GM10248 (cell line): Measurements from ENCODE around the gene TSTD1.
A peak's percentile ranks its signal among the peaks of the same experiment; 100 is the strongest.
"Not testable (repeated sequence)": the region's sequence is repeated elsewhere in the genome, so short reads cannot be mapped to it uniquely, and the experiment has no call there.

Experiments used
- CTCF ChIA-PET: fragments of 300-600 bp; sonication (Branson Sonifier 250); formaldehyde crosslinking; extraction: SDS; loops from one replicate; lab custom pipeline; 2021; ENCODE audit warnings: antibody characterized with exemption; lab: Yijun Ruan, JAX
- POLR2A ChIA-PET: fragments of 350-650 bp; sonication (Branson Sonifier 250); formaldehyde crosslinking; extraction: SDS; loops from one replicate; lab custom pipeline; 2020; ENCODE audit warnings: antibody characterized with exemption; lab: Yijun Ruan, JAX
- DNase-seq: peaks from one replicate; pipeline ENCODE4 v3.0.0; 2012; ENCODE audit errors: extremely low spot score
- CTCF ChIP-seq: IDR thresholded peaks from 2 replicates; pipeline ENCODE4 v1.5.1; 2012; ENCODE audit warnings: mild to moderate bottlenecking, low read depth; ENCODE audit errors: extremely low read depth, missing control alignments, control extremely low read depth

The TSTD1 gene

GRCh38 chr1:161070761-161071160 lies 32.0 kb upstream of the TSTD1 start:
- ChIA-PET POLR2A (interaction anchor here (0.7 to 1.8 kb wide), 2 partner anchors 95 to 319 kb away, joined by 5 to 6 read pairs; partner anchors contain the start of gene PPOX), CTCF (interaction anchor here (0.7 to 10.8 kb wide), 14 partner anchors 9 to 295 kb away, joined by 3 to 137 read pairs (median 8); partner anchors contain the start of genes DEDD, KLHDC9, NECTIN4 and USF1)
- DNase-seq, result no peak
- no peak for TF ChIP-seq CTCF

GRCh38 chr1:161069731-161070270 lies 31.0 kb upstream of the TSTD1 start, which contains the start of gene ARHGAP30:
ARHGAP30 (minus strand) TSS chr1:161069891; CDS start chr1:161069624, 267 bp downstream.
- TF ChIP-seq CTCF, result no peak
- peak; percentile 96 for DNase-seq
- ChIA-PET CTCF (interaction anchor here (0.8 to 10.8 kb wide), 10 partner anchors 10 to 294 kb away, joined by 3 to 137 read pairs (median 18); partner anchors contain the start of genes KLHDC9, NECTIN4 and USF1), POLR2A (interaction anchor here (0.7 to 1.8 kb wide), 6 partner anchors 23 to 320 kb away, joined by 3 to 6 read pairs (median 4); partner anchors contain the start of genes NIT1, PFDN2, PPOX and USF1)

- TF ChIP-seq CTCF, result no peak
- no peak for DNase-seq
- ChIA-PET POLR2A (interaction anchor here (1.0 to 1.8 kb wide), 5 partner anchors 22 to 97 kb away, joined by 3 to 5 read pairs (median 4); partner anchors contain the start of genes NIT1, PFDN2, PPOX and USF1), CTCF (interaction anchor here (0.8 to 10.8 kb wide), 14 partner anchors 8 to 293 kb away, joined by 3 to 137 read pairs (median 6); partner anchors contain the start of genes KLHDC9, NECTIN4, NIT1 and PFDN2)
Measured at GRCh38 chr1:161069241-161069640, 30.5 kb upstream of the TSTD1 start.

GRCh38 chr1:161068306-161069234 lies 29.8 kb upstream of the TSTD1 start:
- peak; percentile 87 for DNase-seq
- TF ChIP-seq CTCF, result no peak
- POLR2A ChIA-PET, result interaction anchor here (0.8 to 1.7 kb wide), 4 partner anchors 21 to 28 kb away, joined by 3 to 4 read pairs (median 3); partner anchors contain the start of gene USF1
- CTCF ChIA-PET, result interaction anchor here (0.9 to 10.8 kb wide), 11 partner anchors 8 to 158 kb away, joined by 3 to 137 read pairs (median 6); partner anchors contain the start of genes KLHDC9, NIT1, PFDN2 and USF1

GRCh38 chr1:161066694-161067093 lies 27.9 kb upstream of the TSTD1 start:
- DNase-seq, result no peak
- TF ChIP-seq CTCF, result no peak
- ChIA-PET POLR2A (no interaction called here), CTCF (interaction anchor here (1.4 to 10.8 kb wide), 3 partner anchors 25 to 32 kb away, joined by 4 to 137 read pairs (median 5); partner anchors contain the start of gene KLHDC9)

GRCh38 chr1:161065681-161066080 lies 26.9 kb upstream of the TSTD1 start:
- DNase-seq, result not testable (repeated sequence)
- ChIA-PET CTCF (interaction anchor here (1.2 to 2.1 kb wide), 5 partner anchors 24 to 100 kb away, joined by 3 to 4 read pairs (median 4); partner anchors contain the start of gene PPOX), POLR2A (interaction anchor here (1.0 kb wide), 1 partner anchor 19 kb away, joined by 3 read pairs; the partner anchor contains the start of gene USF1)

GRCh38 chr1:161063936-161064335 lies 25.2 kb upstream of the TSTD1 start:
- POLR2A ChIA-PET, DNase-seq: not testable (repeated sequence)
- CTCF ChIA-PET, result interaction anchor here (1.7 kb wide), 1 partner anchor 77 kb away, joined by 4 read pairs; no protein-coding TSS in a partner anchor
